ENCODE measurements around the gene TAF5L. TPM values are rescaled to one million over a fixed set of nuclear protein-coding genes. Genes with fewer than 3 reads are reported as not detected.
"Not testable (repeated sequence)": the region's sequence is repeated elsewhere in the genome, so short reads cannot be mapped to it uniquely, and the experiment has no call there.

The TAF5L gene
- total RNA-seq, 2 experiments from 2014 or later, result 30.3 to 32.9 TPM

DNA sequence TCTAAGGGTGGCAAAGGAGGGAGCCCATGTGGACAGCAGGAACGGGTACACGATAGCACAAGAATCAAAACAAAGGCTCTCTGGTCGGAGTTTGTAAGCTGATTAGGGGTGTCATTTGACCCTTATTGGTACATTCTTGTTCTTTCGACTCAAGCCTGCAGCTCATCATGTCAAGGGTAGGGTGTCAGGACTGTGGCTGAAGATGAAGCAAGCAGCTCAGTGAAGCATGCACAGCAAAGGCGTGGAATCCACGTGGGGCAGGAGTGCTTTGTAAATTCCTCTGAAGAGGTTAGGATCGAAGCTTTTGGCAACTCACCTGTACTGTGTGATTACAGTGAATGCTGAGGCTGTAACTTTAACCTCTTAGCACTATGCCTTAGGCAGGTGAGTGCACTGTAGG lies 62.7 kb downstream of the TAF5L start:
- TF ChIP-seq, protein P1, sequence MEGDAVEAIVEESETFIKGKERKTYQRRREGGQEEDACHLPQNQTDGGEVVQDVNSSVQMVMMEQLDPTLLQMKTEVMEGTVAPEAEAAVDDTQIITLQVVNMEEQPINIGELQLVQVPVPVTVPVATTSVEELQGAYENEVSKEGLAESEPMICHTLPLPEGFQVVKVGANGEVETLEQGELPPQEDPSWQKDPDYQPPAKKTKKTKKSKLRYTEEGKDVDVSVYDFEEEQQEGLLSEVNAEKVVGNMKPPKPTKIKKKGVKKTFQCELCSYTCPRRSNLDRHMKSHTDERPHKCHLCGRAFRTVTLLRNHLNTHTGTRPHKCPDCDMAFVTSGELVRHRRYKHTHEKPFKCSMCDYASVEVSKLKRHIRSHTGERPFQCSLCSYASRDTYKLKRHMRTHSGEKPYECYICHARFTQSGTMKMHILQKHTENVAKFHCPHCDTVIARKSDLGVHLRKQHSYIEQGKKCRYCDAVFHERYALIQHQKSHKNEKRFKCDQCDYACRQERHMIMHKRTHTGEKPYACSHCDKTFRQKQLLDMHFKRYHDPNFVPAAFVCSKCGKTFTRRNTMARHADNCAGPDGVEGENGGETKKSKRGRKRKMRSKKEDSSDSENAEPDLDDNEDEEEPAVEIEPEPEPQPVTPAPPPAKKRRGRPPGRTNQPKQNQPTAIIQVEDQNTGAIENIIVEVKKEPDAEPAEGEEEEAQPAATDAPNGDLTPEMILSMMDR (conservative IDR thresholded peaks at IDR 0.05; ENCODE audit: low read length), result no peak
- TF ChIP-seq EZH2phosphoT487 (IDR thresholded peaks at IDR 0.05; ENCODE audit: borderline replicate concordance, low read depth, low read length), result no peak
- no peak for DNase-seq (ENCODE audit: low spot score)
- POLR2A ChIA-PET, result interaction anchor here (0.9 to 1.4 kb wide), 3 partner anchors 10 to 61 kb away, joined by 3 read pairs; no protein-coding TSS in a partner anchor
- Histone ChIP-seq H3K27ac (ENCODE audit: low read depth, low read length, poor library complexity, severe bottlenecking) (no peak overlapping the region), H3K4me3 (ENCODE audit: low read depth, low read length, poor library complexity, severe bottlenecking) (no peak overlapping the region), H3K36me3 (ENCODE audit: insufficient read depth, low read length) (no peaks in the 10 kb centered on the region), H3K9me2 (ENCODE audit: insufficient read depth, low read length) (no peaks in the 10 kb centered on the region), H2AFZ (ENCODE audit: low read length) (no peak overlapping the region), H3K4me1 (ENCODE audit: insufficient read depth, low read length, poor library complexity, severe bottlenecking) (peaks cover 5% of the 10 kb centered on the region), H3K4me2 (ENCODE audit: low read length) (no peak overlapping the region), H4K20me1 (ENCODE audit: insufficient read depth, low read length) (no peaks in the 10 kb centered on the region), H3K9me3 (ENCODE audit: low read length) (no peaks in the 10 kb centered on the region), H3K79me2 (ENCODE audit: insufficient read depth, low read depth, low read length) (no peaks in the 10 kb centered on the region)
- intact Hi-C loops (cut with micrococcal nuclease; ENCODE audit: unreplicated experiment), result no loop called here
- no TSS peak for BruUV-seq (replicated peaks)
- CTCF ChIA-PET (ENCODE audit: unreplicated experiment), result no interaction called here

DNA sequence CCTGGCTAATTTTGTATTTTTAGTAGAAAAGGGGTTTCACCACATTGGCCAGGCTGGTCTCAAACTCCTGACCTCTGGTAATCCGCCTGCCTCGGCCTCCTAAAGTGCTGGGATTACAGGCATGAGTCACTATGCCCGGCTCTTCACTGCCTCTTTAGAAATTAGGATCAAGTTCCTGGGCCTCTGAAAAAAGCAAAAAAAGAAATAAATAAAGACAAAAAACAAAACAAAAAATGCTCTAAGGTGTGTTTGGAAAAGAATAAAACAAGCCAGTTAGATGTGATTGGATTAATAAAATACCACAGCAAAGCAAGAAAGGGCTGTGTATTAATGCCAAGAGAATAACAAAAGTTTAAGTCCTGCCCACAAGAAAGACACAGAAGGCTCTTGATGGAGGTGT lies 63.2 kb downstream of the TAF5L start:
- POLR2A ChIA-PET, result interaction anchor here (0.9 to 1.4 kb wide), 3 partner anchors 10 to 61 kb away, joined by 3 read pairs; no protein-coding TSS in a partner anchor

DNA sequence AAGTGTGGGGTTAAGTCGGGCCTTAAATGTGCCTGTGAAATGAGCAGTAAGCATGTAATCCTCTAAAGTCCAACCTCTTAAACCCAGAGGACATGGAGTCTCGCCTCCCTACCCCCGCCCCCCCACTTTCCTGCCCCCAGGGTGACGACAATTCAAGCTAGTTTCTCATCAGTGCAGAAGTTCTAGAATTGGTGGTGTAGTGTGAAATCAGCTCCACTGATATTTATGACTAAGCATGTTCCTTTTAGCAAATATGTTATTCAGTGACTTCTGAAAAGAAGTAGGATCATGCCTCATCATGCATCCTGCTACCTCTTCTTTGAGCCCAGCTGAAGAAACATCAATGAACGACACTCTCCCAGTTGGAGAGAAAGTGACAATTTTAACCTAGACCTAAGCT lies 64.8 kb downstream of the TAF5L start:
- peaks cover 17% of the 10 kb centered on the region; the same call in 1 of the 2 replicates for H3K79me2 ChIP-seq (ENCODE audit: insufficient read depth, low read depth, low read length)
- H3K4me2 ChIP-seq (ENCODE audit: low read length), result no peak overlapping the region
- DNase-seq (ENCODE audit: low spot score), result no peak
- H4K20me1 ChIP-seq (ENCODE audit: insufficient read depth, low read length), result no peaks in the 10 kb centered on the region
- TF ChIP-seq EZH2phosphoT487 (IDR thresholded peaks at IDR 0.05; ENCODE audit: borderline replicate concordance, low read depth, low read length), result no peak
- TF ChIP-seq, protein P1 (conservative IDR thresholded peaks at IDR 0.05; ENCODE audit: low read length), result no peak
- intact Hi-C loops (cut with micrococcal nuclease; ENCODE audit: unreplicated experiment), result no loop called here
- H3K36me3 ChIP-seq (ENCODE audit: insufficient read depth, low read length), result no peaks in the 10 kb centered on the region
- no peaks in the 10 kb centered on the region for H3K9me2 ChIP-seq (ENCODE audit: insufficient read depth, low read length)
- H3K4me1 ChIP-seq (ENCODE audit: insufficient read depth, low read length, poor library complexity, severe bottlenecking), result peaks cover 17% of the 10 kb centered on the region
- H3K9me3 ChIP-seq (ENCODE audit: low read length), result no peaks in the 10 kb centered on the region
- ChIA-PET POLR2A (interaction anchor here (1.2 to 1.4 kb wide), 3 partner anchors 27 to 63 kb away, joined by 3 to 6 read pairs (median 4); no protein-coding TSS in a partner anchor), CTCF (ENCODE audit: unreplicated experiment) (no interaction called here)
- no TSS peak for BruUV-seq (replicated peaks)
- H3K27ac ChIP-seq (ENCODE audit: low read depth, low read length, poor library complexity, severe bottlenecking), result no peak overlapping the region
- no peak overlapping the region for H3K4me3 ChIP-seq (ENCODE audit: low read depth, low read length, poor library complexity, severe bottlenecking)
- H2AFZ ChIP-seq (ENCODE audit: low read length), result no peak overlapping the region

More for the DNA sequence above, 63.2 kb downstream of the TAF5L start:
- Histone ChIP-seq H3K4me2 (ENCODE audit: low read length) (no peak overlapping the region), H3K9me3 (ENCODE audit: low read length) (no peaks in the 10 kb centered on the region), H3K79me2 (ENCODE audit: insufficient read depth, low read depth, low read length) (peaks cover 2% of the 10 kb centered on the region; the same call in 1 of the 2 replicates), H3K36me3 (ENCODE audit: insufficient read depth, low read length) (no peaks in the 10 kb centered on the region), H3K4me3 (ENCODE audit: low read depth, low read length, poor library complexity, severe bottlenecking) (no peak overlapping the region), H4K20me1 (ENCODE audit: insufficient read depth, low read length) (no peaks in the 10 kb centered on the region), H3K4me1 (ENCODE audit: insufficient read depth, low read length, poor library complexity, severe bottlenecking) (peaks cover 5% of the 10 kb centered on the region), H3K9me2 (ENCODE audit: insufficient read depth, low read length) (no peaks in the 10 kb centered on the region), H3K27ac (ENCODE audit: low read depth, low read length, poor library complexity, severe bottlenecking) (no peak overlapping the region), H2AFZ (ENCODE audit: low read length) (no peak overlapping the region)
- TF ChIP-seq, protein P1 (conservative IDR thresholded peaks at IDR 0.05; ENCODE audit: low read length), result no peak
- no peak for TF ChIP-seq EZH2phosphoT487 (IDR thresholded peaks at IDR 0.05; ENCODE audit: borderline replicate concordance, low read depth, low read length)
- CTCF ChIA-PET (ENCODE audit: unreplicated experiment), result no interaction called here
- intact Hi-C loops (cut with micrococcal nuclease; ENCODE audit: unreplicated experiment), result no loop called here
- no peak for DNase-seq (ENCODE audit: low spot score)
- BruUV-seq (replicated peaks), result no TSS peak

DNA sequence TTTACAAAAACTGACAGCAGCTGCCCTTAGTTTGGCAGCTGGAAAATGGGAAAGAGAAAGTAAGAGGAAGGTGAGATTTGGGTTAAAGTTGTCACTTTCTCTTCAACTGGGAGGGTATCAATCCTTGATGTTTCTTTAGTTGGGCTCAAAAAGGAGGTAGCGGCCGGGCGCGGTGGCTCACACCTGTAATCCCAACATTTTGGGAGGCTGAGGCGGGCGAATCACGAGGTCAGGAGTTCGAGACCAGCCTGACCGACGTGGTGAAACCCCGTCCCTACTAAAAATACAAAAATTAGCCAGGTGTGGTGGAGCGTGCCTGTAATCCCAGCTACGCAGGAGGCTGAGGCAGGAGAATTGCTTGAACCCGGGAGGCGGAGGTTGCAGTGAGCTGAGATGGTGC lies 65.8 kb downstream of the TAF5L start:
- H4K20me1 ChIP-seq (ENCODE audit: insufficient read depth, low read length); H3K36me3 ChIP-seq (ENCODE audit: insufficient read depth, low read length); H2AFZ ChIP-seq (ENCODE audit: low read length); CTCF ChIA-PET (ENCODE audit: unreplicated experiment); DNase-seq (ENCODE audit: low spot score); H3K9me3 ChIP-seq (ENCODE audit: low read length); intact Hi-C loops (cut with micrococcal nuclease; ENCODE audit: unreplicated experiment); H3K9me2 ChIP-seq (ENCODE audit: insufficient read depth, low read length); H3K4me3 ChIP-seq (ENCODE audit: low read depth, low read length, poor library complexity, severe bottlenecking); H3K27ac ChIP-seq (ENCODE audit: low read depth, low read length, poor library complexity, severe bottlenecking); BruUV-seq (replicated peaks): not testable (repeated sequence)
- POLR2A ChIA-PET, result interaction anchor here (1.2 to 1.4 kb wide), 2 partner anchors 59 to 64 kb away, joined by 4 to 6 read pairs; no protein-coding TSS in a partner anchor
- Histone ChIP-seq H3K79me2 (ENCODE audit: insufficient read depth, low read depth, low read length) (peaks cover 17% of the 10 kb centered on the region; the same call in 1 of the 2 replicates), H3K4me1 (ENCODE audit: insufficient read depth, low read length, poor library complexity, severe bottlenecking) (peaks cover 17% of the 10 kb centered on the region), H3K4me2 (ENCODE audit: low read length) (peak overlapping the region; percentile 54; the same call in 1 of the 2 replicates)
